Adipocyte (in vitro differentiated cells): Measurements from ENCODE around the gene CLPTM1L.
"Not testable (repeated sequence)": the region's sequence is repeated elsewhere in the genome, so short reads cannot be mapped to it uniquely, and the experiment has no call there.

Source experiments
- DNase-seq: peaks from one replicate; pipeline ENCODE4 v3.0.0-alpha.2; 2015; ENCODE audit warnings: low read depth
- H3K27me3 ChIP-seq: replicated peaks from 2 replicates; pipeline ENCODE4 v1.7.0; 2013; ENCODE audit warnings: mild to moderate bottlenecking, low read length, moderate library complexity; ENCODE audit not compliant: control insufficient read depth, insufficient read depth
- H3K36me3 ChIP-seq: 2 replicates; pipeline ENCODE4 v1.7.0; 2013; ENCODE audit warnings: low read length, mild to moderate bottlenecking, moderate library complexity; ENCODE audit not compliant: control insufficient read depth, insufficient read depth, severe bottlenecking
- H3K4me1 ChIP-seq: 2 replicates; pipeline ENCODE4 v1.7.0; 2013; ENCODE audit warnings: mild to moderate bottlenecking, low read length, moderate library complexity; ENCODE audit not compliant: control insufficient read depth, insufficient read depth
- H3K4me3 ChIP-seq: 2 replicates; pipeline ENCODE4 v1.7.0; 2013; ENCODE audit warnings: mild to moderate bottlenecking, low read length, moderate library complexity
- H3K9ac ChIP-seq: 2 replicates; pipeline ENCODE4 v1.7.0; 2013; ENCODE audit warnings: mild to moderate bottlenecking, low read length, moderate library complexity
- H3K9me3 ChIP-seq: 2 replicates; pipeline ENCODE4 v1.7.0; 2013; ENCODE audit warnings: mild to moderate bottlenecking, low read length, moderate library complexity; ENCODE audit not compliant: control insufficient read depth

Gene CLPTM1L

DNA sequence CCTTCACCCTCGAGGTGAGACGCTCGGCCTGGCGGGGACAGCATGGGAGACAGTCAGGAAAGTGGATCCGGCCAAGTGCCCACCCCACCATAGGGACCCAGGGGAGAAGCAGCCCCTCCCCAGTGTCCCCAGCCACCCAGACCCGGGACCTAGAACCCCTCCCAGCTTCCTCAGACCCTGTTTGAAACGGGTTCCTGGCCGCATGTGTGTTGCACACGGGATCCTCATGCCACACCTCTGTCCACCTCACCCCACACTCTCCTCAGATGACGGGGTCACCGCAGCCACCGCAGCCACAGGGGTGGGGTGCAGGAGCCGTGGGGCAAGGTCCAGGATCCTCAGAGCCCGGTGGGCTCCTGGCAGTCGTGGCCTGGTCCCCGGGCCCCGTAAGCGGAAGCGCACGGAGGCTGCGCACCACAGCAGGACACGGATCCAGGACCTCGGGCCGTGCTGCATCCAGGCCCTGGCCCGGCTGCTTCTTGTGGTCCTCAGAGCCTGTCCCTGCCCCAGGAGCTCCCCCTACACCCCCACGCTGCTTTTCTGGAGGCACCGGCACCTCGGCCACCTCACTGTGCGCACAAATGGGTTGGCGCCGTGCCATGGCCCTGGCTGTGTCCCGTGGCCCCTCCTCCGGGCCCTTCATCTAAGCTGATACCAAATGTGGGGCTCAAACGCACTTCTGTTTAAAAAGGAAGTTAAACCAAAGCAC is 65.3 kb downstream of the CLPTM1L start:
- Histone ChIP-seq H3K4me3 (no peak overlapping the region), H3K9ac (no peak overlapping the region), H3K36me3 (no peaks in the 10 kb centered on the region), H3K9me3 (no peaks in the 10 kb centered on the region), H3K4me1 (no peaks in the 10 kb centered on the region), H3K27me3 (no peaks in the 10 kb centered on the region)
- no peak for DNase-seq

GRCh38 chr5:1278656-1279442 is 66.0 kb downstream of the CLPTM1L start:
- no peaks in the 10 kb centered on the region for H3K36me3 ChIP-seq
- no peaks in the 10 kb centered on the region for H3K27me3 ChIP-seq
- H3K9ac ChIP-seq: no peak overlapping the region
- no peaks in the 10 kb centered on the region for H3K9me3 ChIP-seq
- no peak overlapping the region for H3K4me3 ChIP-seq
- no peak for DNase-seq
- H3K4me1 ChIP-seq: no peaks in the 10 kb centered on the region

- Histone ChIP-seq H3K4me1 (no peaks in the 10 kb centered on the region), H3K9me3 (no peaks in the 10 kb centered on the region), H3K9ac (no peak overlapping the region), H3K36me3 (no peaks in the 10 kb centered on the region), H3K4me3 (no peak overlapping the region), H3K27me3 (no peaks in the 10 kb centered on the region)
- DNase-seq: no peak
Measured at GRCh38 chr5:1278216-1278615, 66.7 kb downstream of the CLPTM1L start.

- H3K4me1 ChIP-seq: no peaks in the 10 kb centered on the region
- no peak for DNase-seq
- H3K4me3 ChIP-seq: no peak overlapping the region
- H3K36me3 ChIP-seq: no peaks in the 10 kb centered on the region
- H3K27me3 ChIP-seq: no peaks in the 10 kb centered on the region
- H3K9me3 ChIP-seq: no peaks in the 10 kb centered on the region
- H3K9ac ChIP-seq: no peak overlapping the region
Measured at GRCh38 chr5:1277781-1278180, 67.1 kb downstream of the CLPTM1L start.

DNA sequence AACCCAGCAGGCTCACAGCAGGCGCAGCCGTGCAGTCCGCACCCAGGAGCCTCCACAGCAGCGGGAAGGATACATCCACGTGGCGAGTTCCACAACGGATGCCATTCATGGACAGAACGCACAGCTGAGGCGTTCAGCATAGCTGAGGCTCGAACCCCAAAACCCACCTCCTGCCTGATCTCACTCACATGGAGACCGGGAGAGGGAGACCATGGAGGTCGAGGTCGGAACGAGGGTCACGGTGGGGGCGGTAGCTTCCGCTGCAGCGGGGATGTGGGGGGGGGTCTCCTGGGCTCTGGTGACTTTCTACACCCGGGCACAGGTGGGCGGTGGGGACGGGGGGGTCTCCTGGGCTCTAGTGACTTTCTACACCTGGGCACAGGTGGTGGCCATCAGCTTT is 67.6 kb downstream of the CLPTM1L start:
- no peak for DNase-seq
- H3K4me1 ChIP-seq: no peaks in the 10 kb centered on the region
- no peaks in the 10 kb centered on the region for H3K36me3 ChIP-seq
- no peaks in the 10 kb centered on the region for H3K27me3 ChIP-seq
- no peak overlapping the region for H3K9ac ChIP-seq
- H3K9me3 ChIP-seq: no peaks in the 10 kb centered on the region
- H3K4me3 ChIP-seq: no peak overlapping the region

- Histone ChIP-seq H3K36me3 (no peaks in the 10 kb centered on the region), H3K27me3 (no peaks in the 10 kb centered on the region), H3K4me1 (no peaks in the 10 kb centered on the region), H3K4me3 (no peak overlapping the region), H3K9ac (no peak overlapping the region), H3K9me3 (no peaks in the 10 kb centered on the region)
- no peak for DNase-seq
Measured at GRCh38 chr5:1276930-1277329, 68.0 kb downstream of the CLPTM1L start.

DNA sequence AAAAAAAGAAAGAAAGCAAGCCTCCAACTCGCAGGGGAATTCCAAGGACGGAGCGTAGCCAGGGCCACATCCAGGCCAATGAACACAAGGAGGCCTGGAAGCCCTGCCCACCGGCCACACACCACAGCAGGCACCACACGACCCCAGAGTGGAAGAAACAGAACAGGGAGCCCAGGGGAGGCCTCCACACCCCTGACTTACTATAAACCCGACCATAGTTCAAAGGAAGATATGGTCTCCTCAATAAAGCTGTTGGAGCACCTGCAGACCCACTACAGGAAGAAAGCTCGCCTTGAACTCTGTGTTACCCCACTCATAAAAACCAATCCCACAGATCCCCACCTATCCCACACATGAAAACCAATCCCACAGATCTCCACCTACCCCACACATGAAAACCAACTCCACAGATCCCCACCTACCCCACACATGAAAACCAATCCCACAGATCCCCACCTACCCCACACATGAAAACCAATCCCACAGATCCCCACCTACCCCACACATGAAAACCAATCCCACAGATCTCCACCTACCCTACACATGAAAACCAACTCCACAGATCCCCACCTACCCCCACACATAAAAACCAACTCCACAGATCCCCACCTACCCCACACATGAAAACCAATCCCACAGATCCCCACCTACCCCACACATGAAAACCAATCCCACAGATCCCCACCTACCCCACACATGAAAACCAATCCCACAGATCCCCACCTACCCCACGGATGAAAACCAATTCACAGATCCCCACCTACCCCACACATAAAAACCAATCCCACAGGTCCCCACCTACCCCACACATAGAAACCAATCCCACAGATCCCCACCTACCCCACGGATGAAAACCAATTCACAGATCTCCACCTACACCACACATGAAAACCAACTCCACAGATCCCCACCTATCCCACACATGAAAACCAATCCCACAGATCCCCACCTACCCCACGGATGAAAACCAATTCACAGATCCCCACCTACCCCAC is 69.2 kb downstream of the CLPTM1L start:
- not testable (repeated sequence) for H3K4me3 ChIP-seq, H3K36me3 ChIP-seq

GRCh38 chr5:1274471-1274870 is 70.4 kb downstream of the CLPTM1L start:
- Histone ChIP-seq H3K4me3 (no peak overlapping the region), H3K9ac (no peak overlapping the region), H3K9me3 (no peaks in the 10 kb centered on the region), H3K27me3 (no peaks in the 10 kb centered on the region), H3K4me1 (no peaks in the 10 kb centered on the region), H3K36me3 (no peaks in the 10 kb centered on the region)
- DNase-seq: no peak

More for the DNA sequence above, 69.2 kb downstream of the CLPTM1L start:
- not testable (repeated sequence) for DNase-seq, H3K9me3 ChIP-seq, H3K4me1 ChIP-seq, H3K9ac ChIP-seq, H3K27me3 ChIP-seq

GRCh38 chr5:1273745-1274144 is 71.2 kb downstream of the CLPTM1L start:
- no peak overlapping the region for H3K4me3 ChIP-seq
- H3K9ac ChIP-seq: no peak overlapping the region
- H3K4me1 ChIP-seq: no peaks in the 10 kb centered on the region
- no peaks in the 10 kb centered on the region for H3K36me3 ChIP-seq
- no peaks in the 10 kb centered on the region for H3K9me3 ChIP-seq
- H3K27me3 ChIP-seq: no peaks in the 10 kb centered on the region
- no peak for DNase-seq

GRCh38 chr5:1272201-1272600 is 72.7 kb downstream of the CLPTM1L start:
- Histone ChIP-seq H3K9me3 (no peaks in the 10 kb centered on the region), H3K27me3 (no peaks in the 10 kb centered on the region), H3K4me3 (no peak overlapping the region), H3K36me3 (no peaks in the 10 kb centered on the region), H3K9ac (no peak overlapping the region), H3K4me1 (no peaks in the 10 kb centered on the region)
- DNase-seq: no peak
